DMS79 (cell line): ENCODE measurements around the gene SDS.
A peak's percentile ranks its signal among the peaks of the same experiment; 100 is the strongest.
"Not testable (repeated sequence)": the region's sequence is repeated elsewhere in the genome, so short reads cannot be mapped to it uniquely, and the experiment has no call there.

Experiments
- DNase-seq: peaks from one replicate; lab custom pipeline; 2025; lab: John Stamatoyannopoulos, UW

SDS gene

GRCh38 chr12:113374823-113375428 lies 28.8 kb downstream of the SDS start:
- DNase-seq = no peak

GRCh38 chr12:113373969-113374368 lies 29.7 kb downstream of the SDS start:
- DNase-seq = no peak

GRCh38 chr12:113373440-113373839 lies 30.2 kb downstream of the SDS start:
- no peak for DNase-seq

GRCh38 chr12:113372371-113372770 lies 31.3 kb downstream of the SDS start:
- DNase-seq = no peak

GRCh38 chr12:113371808-113372207 lies 31.9 kb downstream of the SDS start:
- no peak for DNase-seq

- DNase-seq = no peak
Observed at GRCh38 chr12:113370923-113371682, 32.6 kb downstream of the SDS start.

- no peak for DNase-seq
Observed at GRCh38 chr12:113369391-113369985, 34.2 kb downstream of the SDS start.

- no peak for DNase-seq
Observed at GRCh38 chr12:113368331-113368730, 35.4 kb downstream of the SDS start.

GRCh38 chr12:113366827-113367226 lies 36.9 kb downstream of the SDS start:
- DNase-seq = no peak

GRCh38 chr12:113365639-113366395 lies 37.9 kb downstream of the SDS start:
- no peak for DNase-seq

- DNase-seq = no peak
Observed at GRCh38 chr12:113364698-113365097, 39.0 kb downstream of the SDS start.

- no peak for DNase-seq
Observed at GRCh38 chr12:113361574-113362370, 41.9 kb downstream of the SDS start.

GRCh38 chr12:113359939-113360748 lies 43.5 kb downstream of the SDS start:
- DNase-seq = no peak

GRCh38 chr12:113359133-113359938 lies 44.4 kb downstream of the SDS start:
- DNase-seq = no peak

GRCh38 chr12:113358381-113359132 lies 45.1 kb downstream of the SDS start, which contains the start of gene PLBD2:
TSS of gene PLBD2 (plus strand) at chr12:113358587. CDS start at chr12:113358601, 14 bp downstream.
- DNase-seq = peak; percentile 82

- not testable (repeated sequence) for DNase-seq
Observed at GRCh38 chr12:113354192-113354591, 49.5 kb downstream of the SDS start.

- DNase-seq = no peak
Observed at GRCh38 chr12:113351089-113351488, 52.6 kb downstream of the SDS start.

- no peak for DNase-seq
Observed at GRCh38 chr12:113348849-113349536, 54.7 kb downstream of the SDS start.

GRCh38 chr12:113347892-113348291 lies 55.8 kb downstream of the SDS start:
- DNase-seq = no peak
